ENCODE results near the gene SNF8. TPM values are rescaled to one million over a fixed set of nuclear protein-coding genes. Genes with fewer than 3 reads are reported as not detected.

The SNF8 gene
- total and polyA plus RNA-seq, 9 of the 15 experiments (the other 6 are each of a cell fraction or from before 2014, with no cell fraction given) = 6.9 to 149 (median 117) TPM

- TF ChIP-seq ETV6 (IDR thresholded peaks at IDR 0.05; ENCODE audit: borderline replicate concordance in 1 of 2, low read depth in 2 of 2, low read length in 1 of 2) (no peak), ETV6 (CRISPR knock-in tag; IDR thresholded peaks at IDR 0.05; ENCODE audit: borderline replicate concordance) (no peak), ZNF277 (CRISPR knock-in tag; IDR thresholded peaks at IDR 0.05; ENCODE audit: borderline replicate concordance) (no peak), KDM2B (CRISPR knock-in tag; IDR thresholded peaks at IDR 0.05) (no peak), RBM22 (IDR thresholded peaks at IDR 0.05; ENCODE audit: low read depth, low read length, poor library complexity, severe bottlenecking) (no peak), RAD51 (IDR thresholded peaks at IDR 0.05; ENCODE audit: borderline replicate concordance, low read depth) (no peak), CHAMP1 (IDR thresholded peaks at IDR 0.05) (no peak), MLLT1 (IDR thresholded peaks at IDR 0.05) (peak; percentile 57 to 72; a peak in 2 of 4 replicates), NR2C2 (CRISPR knock-in tag; IDR thresholded peaks at IDR 0.05) (no peak), NR2C2 (tag; IDR thresholded peaks at IDR 0.05) (peak; percentile 17; the same call in 1 of the 2 replicates), SNAPC5 (CRISPR knock-in tag; IDR thresholded peaks at IDR 0.05) (no peak), ZNF589 (CRISPR knock-in tag; IDR thresholded peaks at IDR 0.05; ENCODE audit: low read depth) (no peak), ZKSCAN3 (CRISPR knock-in tag; IDR thresholded peaks at IDR 0.05) (no peak), RBFOX2 (IDR thresholded peaks at IDR 0.05; ENCODE audit: low read depth, low read length) (no peak), VEZF1 (CRISPR knock-in tag; IDR thresholded peaks at IDR 0.05) (peak; percentile 82), GATAD2B (IDR thresholded peaks at IDR 0.05; ENCODE audit: borderline replicate concordance) (no peak), TOE1 (IDR thresholded peaks at IDR 0.05; ENCODE audit: borderline replicate concordance) (0 out of 2 replicates have a peak, but pooled peaks have one; percentile 23), TOE1 (CRISPR knock-in tag; IDR thresholded peaks at IDR 0.05; ENCODE audit: borderline replicate concordance, low read depth) (no peak), ZSCAN29 (IDR thresholded peaks at IDR 0.05) (0 out of 2 replicates have a peak, but pooled peaks have one; percentile 31), KLF16 (IDR thresholded peaks at IDR 0.05) (no peak), LCOR (CRISPR knock-in tag; IDR thresholded peaks at IDR 0.05) (no peak), IRF1 (CRISPR knock-in tag; IDR thresholded peaks at IDR 0.05; ENCODE audit: borderline replicate concordance) (no peak)
These were observed 46.3 kb upstream of the SNF8 start (continued) for GRCh38 chr17:48990882-48991357.
